Bronchial epithelial cell (primary cell): ENCODE results near the gene MFNG. TPM values are rescaled to one million over a fixed set of nuclear protein-coding genes. Genes with fewer than 3 reads are reported as not detected.
A peak's percentile ranks its signal among the peaks of the same experiment; 100 is the strongest.

Experiments
- DNase-seq: peaks from one replicate; pipeline ENCODE4 v3.0.0-alpha.2; 2010; ENCODE audit warnings: low read depth
- FAIRE-seq: peaks from 2 replicates; lab custom pipeline; 2011; peaks lifted over from hg19 to GRCh38; lab: Jason Lieb, UNC
- H3K27me3 ChIP-seq: 2 replicates; pipeline ENCODE4 v1.5.1; 2011; ENCODE audit warnings: low read length; ENCODE audit not compliant: control insufficient read depth, insufficient read depth
- H3K36me3 ChIP-seq: 2 replicates; pipeline ENCODE4 v1.5.1; 2011; ENCODE audit warnings: low read length; ENCODE audit not compliant: control insufficient read depth, insufficient read depth
- H3K4me3 ChIP-seq: 2 replicates; pipeline ENCODE4 v1.5.1; 2011; ENCODE audit warnings: mild to moderate bottlenecking, low read depth, low read length, control low read depth
- total RNA-seq: library from RNA; depleted of rRNA; stranded (reverse); fragments of >200 nt; gene quantifications from 2 replicates; pipeline ENCODE4 v1.2.1, GENCODE V29; 2014
- TF ChIP-seq, protein P1 (sequence below): IDR thresholded peaks from 2 replicates; pipeline ENCODE4 v1.5.1; 2011; ENCODE audit warnings: mild to moderate bottlenecking, moderate library complexity, low read length, control low read depth, inconsistent platforms; ENCODE audit not compliant: insufficient read depth, severe bottlenecking

The MFNG gene
- total RNA-seq, 1 donor from 2014 or later = 0.26 TPM

- DNase-seq (no peak), FAIRE-seq (no peak)
- H3K36me3 ChIP-seq = peaks cover 1% of the 10 kb centered on the region
- TF ChIP-seq, protein P1, sequence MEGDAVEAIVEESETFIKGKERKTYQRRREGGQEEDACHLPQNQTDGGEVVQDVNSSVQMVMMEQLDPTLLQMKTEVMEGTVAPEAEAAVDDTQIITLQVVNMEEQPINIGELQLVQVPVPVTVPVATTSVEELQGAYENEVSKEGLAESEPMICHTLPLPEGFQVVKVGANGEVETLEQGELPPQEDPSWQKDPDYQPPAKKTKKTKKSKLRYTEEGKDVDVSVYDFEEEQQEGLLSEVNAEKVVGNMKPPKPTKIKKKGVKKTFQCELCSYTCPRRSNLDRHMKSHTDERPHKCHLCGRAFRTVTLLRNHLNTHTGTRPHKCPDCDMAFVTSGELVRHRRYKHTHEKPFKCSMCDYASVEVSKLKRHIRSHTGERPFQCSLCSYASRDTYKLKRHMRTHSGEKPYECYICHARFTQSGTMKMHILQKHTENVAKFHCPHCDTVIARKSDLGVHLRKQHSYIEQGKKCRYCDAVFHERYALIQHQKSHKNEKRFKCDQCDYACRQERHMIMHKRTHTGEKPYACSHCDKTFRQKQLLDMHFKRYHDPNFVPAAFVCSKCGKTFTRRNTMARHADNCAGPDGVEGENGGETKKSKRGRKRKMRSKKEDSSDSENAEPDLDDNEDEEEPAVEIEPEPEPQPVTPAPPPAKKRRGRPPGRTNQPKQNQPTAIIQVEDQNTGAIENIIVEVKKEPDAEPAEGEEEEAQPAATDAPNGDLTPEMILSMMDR = no peak
- H3K4me3 ChIP-seq = no peak overlapping the region
- no peaks in the 10 kb centered on the region for H3K27me3 ChIP-seq
Observed at GRCh38 chr22:37476389-37477329, 9.5 kb downstream of the MFNG start.

- Histone ChIP-seq H3K27me3 (no peaks in the 10 kb centered on the region), H3K4me3 (no peak overlapping the region), H3K36me3 (peaks cover 1% of the 10 kb centered on the region)
- DNase-seq (no peak), FAIRE-seq (no peak)
- TF ChIP-seq, protein P1 = no peak
Observed at GRCh38 chr22:37474447-37475090, 11.6 kb downstream of the MFNG start.

DNA sequence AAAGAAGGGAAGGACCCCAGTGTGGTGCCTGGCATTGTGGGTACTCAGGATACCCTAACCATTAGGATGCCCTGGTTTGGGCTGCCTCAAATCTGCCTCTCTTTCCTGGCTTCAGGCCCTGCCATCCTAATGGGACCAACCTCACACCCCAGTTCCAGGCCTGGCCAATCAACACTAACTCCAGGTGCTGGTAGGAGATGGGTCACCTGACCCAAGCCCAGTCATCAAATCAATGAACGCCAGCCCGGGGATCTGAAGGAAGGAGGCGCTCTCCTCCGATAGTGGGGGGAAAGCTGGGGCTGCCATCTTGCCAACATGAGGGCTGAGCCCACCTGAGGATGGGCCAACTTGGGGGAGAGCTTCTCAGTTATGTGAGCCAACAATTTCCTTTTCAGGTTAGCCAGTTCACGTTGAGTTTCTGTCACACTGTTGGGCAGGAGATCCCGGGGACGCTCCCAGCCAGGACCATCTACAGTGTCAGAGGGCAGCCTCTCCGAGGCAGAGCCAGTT, 12.7 kb downstream of the MFNG start:
- DNase-seq = no peak
- H3K36me3 ChIP-seq = peaks cover 1% of the 10 kb centered on the region
- TF ChIP-seq, protein P1 = no peak
- H3K27me3 ChIP-seq = no peaks in the 10 kb centered on the region
- H3K4me3 ChIP-seq = no peak overlapping the region
- no peak for FAIRE-seq

DNA sequence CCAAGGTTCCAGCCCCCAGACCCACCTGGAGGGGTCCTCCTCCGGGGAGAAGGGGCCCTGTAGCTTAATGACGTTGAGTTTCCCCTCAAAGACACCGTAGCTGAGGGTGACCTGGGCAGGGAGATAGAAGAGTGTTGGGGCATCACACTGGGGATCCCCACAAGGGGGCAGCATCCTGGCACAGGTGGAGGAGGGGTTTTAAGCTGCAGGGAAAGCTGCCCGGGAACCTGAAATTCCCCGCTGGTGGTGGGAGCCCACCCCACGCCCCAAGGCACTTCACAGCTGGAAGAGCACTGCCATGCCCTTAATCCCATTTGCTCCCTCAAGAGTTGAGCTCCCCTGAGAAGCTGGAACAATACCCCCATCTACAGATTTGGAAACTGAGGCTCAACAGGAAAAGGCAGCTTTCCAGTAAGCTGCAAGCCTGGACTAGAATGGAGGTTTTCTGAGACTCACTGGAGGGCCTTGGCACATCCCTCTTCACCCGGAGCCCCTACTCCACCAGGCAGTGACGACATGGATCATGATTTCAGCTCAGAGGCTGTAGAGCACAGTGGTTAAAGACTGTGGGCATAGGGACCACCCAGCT, 13.7 kb downstream of the MFNG start:
- Histone ChIP-seq H3K4me3 (no peak overlapping the region), H3K36me3 (peaks cover 1% of the 10 kb centered on the region), H3K27me3 (no peaks in the 10 kb centered on the region)
- TF ChIP-seq, protein P1 = peak; percentile 72
- FAIRE-seq (no peak), DNase-seq (peak; percentile 22)

- TF ChIP-seq, protein P1 = no peak
- no peak overlapping the region for H3K4me3 ChIP-seq
- FAIRE-seq (no peak), DNase-seq (no peak)
- no peaks in the 10 kb centered on the region for H3K27me3 ChIP-seq
- H3K36me3 ChIP-seq = peaks cover 1% of the 10 kb centered on the region
Observed at GRCh38 chr22:37471727-37472417, 14.3 kb downstream of the MFNG start.
